GM12878 (cell line): ENCODE results near the gene GNAL. TPM values are rescaled to one million over a fixed set of nuclear protein-coding genes. Genes with fewer than 3 reads are reported as not detected.

Experiments
- ATAC-seq: fragments of 200-7000 bp; cut with Tn5 transposase; 3 replicates; pipeline ENCODE4 v1.9.1; 2020; ENCODE audit warnings: mild to moderate bottlenecking, moderate library complexity
- BruUV-seq: library from RNA; stranded (reverse); fragments of 400-500 nt; replicated peaks from 2 replicates; lab custom pipeline; 2021; lab: Mats Ljungman, UMichigan
- CTCF ChIA-PET: fragments of 300-600 bp; sonication (Branson Sonifier 250); formaldehyde crosslinking; extraction: SDS; loops from one replicate; lab custom pipeline; 2021; ENCODE audit warnings: inconsistent platforms; lab: Yijun Ruan, JAX
- POLR2A ChIA-PET: fragments of 350-600 bp; formaldehyde crosslinking; extraction: SDS; loops from one replicate; lab custom pipeline; 2021; ENCODE audit warnings: inconsistent platforms; lab: Charles Lee
- RAD21 ChIA-PET: fragments of 300-600 bp; sonication (Branson Sonifier 250); formaldehyde crosslinking; loops from one replicate; lab custom pipeline; 2023; ENCODE audit warnings: antibody characterized with exemption; ENCODE audit not compliant: unreplicated experiment; lab: Charles Lee
- SMC1A ChIA-PET: fragments of 300-600 bp; sonication (Branson Sonifier 250); formaldehyde crosslinking; loops from one replicate; lab custom pipeline; 2023; ENCODE audit not compliant: unreplicated experiment, uncharacterized antibody; lab: Charles Lee
- DNase-seq: peaks from one replicate; pipeline ENCODE4 v3.0.0-alpha.2; 2011; ENCODE audit warnings: low read depth, low spot score
- FAIRE-seq: peaks from 3 replicates; lab custom pipeline; 2011; peaks lifted over from hg19 to GRCh38; lab: Jason Lieb, UNC
- H2AFZ ChIP-seq: 2 replicates; pipeline ENCODE4 v1.6.0; 2011; ENCODE audit warnings: low read depth, low read length, control low read depth; ENCODE audit not compliant: control insufficient read depth
- H3K27ac ChIP-seq: 2 replicates; pipeline ENCODE4 v1.5.1; 2011; ENCODE audit warnings: control low read depth; ENCODE audit not compliant: control insufficient read depth, insufficient read depth
- H3K27me3 ChIP-seq, 2 experiments: replicated peaks in 1 of 2; 2 replicates each; pipeline versions ENCODE4 v1.6.0 to v1.6.1; 2011; ENCODE audit warnings: low read length in 1 of 2; ENCODE audit not compliant: control insufficient read depth in 2 of 2, insufficient read depth in 2 of 2
- H3K36me3 ChIP-seq, 2 experiments: 2 replicates each; pipeline ENCODE4 v1.5.1; 2011; ENCODE audit warnings: low read length in 1 of 2; ENCODE audit not compliant: control insufficient read depth in 2 of 2, insufficient read depth in 2 of 2
- H3K4me1 ChIP-seq: 2 replicates; pipeline ENCODE4 v1.6.1; 2011; ENCODE audit warnings: mild to moderate bottlenecking, low read length, moderate library complexity, mixed read lengths; ENCODE audit not compliant: control insufficient read depth, insufficient read depth
- H3K4me2 ChIP-seq: 2 replicates; pipeline ENCODE4 v1.6.0; 2011; ENCODE audit warnings: control low read depth; ENCODE audit not compliant: control insufficient read depth, insufficient read depth
- H3K4me3 ChIP-seq: fragments of 200-600 bp; sonication (generic); 2 replicates; pipeline ENCODE4 v1.5.1; 2016
- H3K79me2 ChIP-seq: 2 replicates; pipeline ENCODE4 v1.6.0; 2011; ENCODE audit warnings: low read length; ENCODE audit not compliant: control insufficient read depth, insufficient read depth
- H3K9ac ChIP-seq: 2 replicates; pipeline ENCODE4 v1.8.0; 2011; ENCODE audit warnings: low read length, control low read depth, mixed read lengths; ENCODE audit not compliant: control insufficient read depth, insufficient read depth
- H3K9me3 ChIP-seq: replicated peaks from 3 replicates; pipeline ENCODE4 v1.5.1; 2011; ENCODE audit warnings: mild to moderate bottlenecking, low read length; ENCODE audit not compliant: control insufficient read depth, insufficient read depth
- H4K20me1 ChIP-seq: 2 replicates; pipeline ENCODE4 v1.6.0; 2011; ENCODE audit not compliant: control insufficient read depth, insufficient read depth
- CHD2 ChIP-seq: IDR thresholded peaks from 2 replicates; pipeline ENCODE4 v1.6.1; 2011; ENCODE audit warnings: low read depth, low read length, improper control_type of control experiment, borderline replicate concordance
- DPF2 ChIP-seq: fragments of 450-650 bp; IDR thresholded peaks from 2 replicates; pipeline ENCODE4 v1.6.1; 2017; ENCODE audit warnings: mild to moderate bottlenecking
- FOXK2 ChIP-seq: fragments of 450-650 bp; IDR thresholded peaks from 2 replicates; pipeline ENCODE4 v1.6.1; 2017; ENCODE audit warnings: mild to moderate bottlenecking, moderate library complexity
- KDM1A ChIP-seq: fragments of 200-600 bp; sonication (generic); IDR thresholded peaks from 2 replicates; pipeline ENCODE4 v1.6.1; 2016; ENCODE audit warnings: borderline replicate concordance
- MTA2 ChIP-seq: fragments of 450-650 bp; IDR thresholded peaks from 2 replicates; pipeline ENCODE4 v1.6.1; 2016; ENCODE audit warnings: low read depth, mild to moderate bottlenecking, moderate library complexity
- NFIC ChIP-seq: IDR thresholded peaks from 2 replicates; pipeline ENCODE4 v1.6.1; 2012; ENCODE audit warnings: low read depth, mild to moderate bottlenecking, inconsistent platforms, low read length, moderate library complexity
- RAD21 ChIP-seq: IDR thresholded peaks from 2 replicates; pipeline ENCODE4 v1.6.1; 2011; ENCODE audit warnings: mild to moderate bottlenecking, low read depth, low read length, moderate library complexity; ENCODE audit not compliant: insufficient read depth
- ZBED1 ChIP-seq: IDR thresholded peaks from 2 replicates; pipeline ENCODE4 v1.6.1; 2016; ENCODE audit warnings: borderline replicate concordance
- WGBS: methylation state at CpG from one replicate; pipeline ENCODE4 v1.1.6; 2016; ENCODE audit warnings: low lambda C conversion rate; ENCODE audit not compliant: insufficient replicate concordance, insufficient coverage; ENCODE audit errors: missing lambda C conversion rate; 5-methylcytosine and 5-hydroxymethylcytosine counted together
- in situ Hi-C: fragments of 300-500 bp; cut with MboI; formaldehyde crosslinking; loops from 9 replicates; pipeline ENCODE4 v1.14.3; 2018; ENCODE audit warnings: mixed read lengths
- intact Hi-C: fragments of 100-400 bp; cut with micrococcal nuclease; formaldehyde crosslinking; loops from one replicate; pipeline ENCODE4 v1.14.2; 2022; ENCODE audit not compliant: unreplicated experiment
- polyA plus RNA-seq, 11 experiments: library from polyadenylated mRNA; depleted of rRNA in 4 of 11; unstranded in 6 of 11; stranded (reverse) in 5 of 11; fragments of >200 nt; fragmentation: Nextera tagmentation in 4 of 11; fragmentation: Illumina TruSeq in 1 of 11; extraction: Ambion mirVana in 4 of 11; extraction: Trizol in 1 of 11; gene quantifications; 1 replicate in 1 of 11; 2 replicates in 10 of 11; pipeline versions ENCODE4 v1.2.1 to v1.2.3, GENCODE V29; 2011 to 2016; ENCODE audit warnings: inconsistent platforms in 2 of 11, missing spikeins in 2 of 11, low read depth in 1 of 11
- total RNA-seq, 4 experiments: library from RNA; depleted of rRNA in 3 of 4; stranded (reverse); fragments of >200 nt in 3 of 4; fragmentation: Illumina TruSeq in 1 of 4; extraction: Trizol in 1 of 4; gene quantifications; 2 replicates each; pipeline versions ENCODE4 v1.2.1 to v1.2.3, GENCODE V29; 2013 to 2021
- TF ChIP-seq, protein P1 (sequence below): IDR thresholded peaks from 2 replicates; pipeline ENCODE4 v1.6.1; 2011; ENCODE audit warnings: borderline replicate concordance, low read depth, mild to moderate bottlenecking, moderate library complexity, mixed read lengths, low read length; ENCODE audit not compliant: insufficient read depth; ENCODE audit errors: extremely low read length
- TF ChIP-seq, protein P2 (sequence below): fragments of 150-350 bp; IDR thresholded peaks from 2 replicates; pipeline ENCODE4 v1.6.1; 2014; ENCODE audit warnings: mild to moderate bottlenecking, low read depth, low read length
- TF ChIP-seq, protein P3 (sequence below), 3 experiments: IDR thresholded peaks in 2 of 3; conservative IDR thresholded peaks in 1 of 3; 2 replicates each; pipeline ENCODE4 v1.5.1; 2011; ENCODE audit warnings: low read depth in 3 of 3, low read length in 3 of 3, mild to moderate bottlenecking in 3 of 3, control low read depth in 2 of 3, moderate library complexity in 2 of 3, inconsistent platforms in 1 of 3, mixed read lengths in 1 of 3; ENCODE audit not compliant: control insufficient read depth in 2 of 3, insufficient read depth in 1 of 3; ENCODE audit errors: extremely low read depth in 1 of 3

Gene GNAL
- total and polyA plus RNA-seq, 10 of the 15 experiments (the other 5 are each of a cell fraction or from before 2014, with no cell fraction given): 0.02 to 0.39 (median 0.05) TPM; not detected in 5

DNA sequence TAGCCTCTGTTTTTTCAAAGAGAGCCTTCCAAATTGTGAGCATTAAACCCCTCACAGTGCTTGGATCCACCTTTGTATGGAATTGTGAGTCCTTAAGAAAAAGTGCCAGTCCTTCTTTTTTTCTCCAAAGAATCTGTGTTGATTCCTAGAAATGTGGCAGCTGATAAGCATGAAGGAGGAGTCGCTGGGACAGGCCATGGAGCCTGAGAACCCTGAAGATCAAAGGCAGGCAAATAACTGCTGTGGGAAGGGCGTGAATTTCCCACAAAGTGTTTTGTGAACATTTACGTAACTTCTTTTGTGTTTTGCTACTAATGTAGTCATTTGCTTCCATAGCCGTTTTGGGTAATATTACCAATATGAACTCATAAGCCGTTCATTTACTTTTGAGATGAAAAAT, 134.5 kb downstream of the GNAL start (continued):
- TF ChIP-seq, protein P1, sequence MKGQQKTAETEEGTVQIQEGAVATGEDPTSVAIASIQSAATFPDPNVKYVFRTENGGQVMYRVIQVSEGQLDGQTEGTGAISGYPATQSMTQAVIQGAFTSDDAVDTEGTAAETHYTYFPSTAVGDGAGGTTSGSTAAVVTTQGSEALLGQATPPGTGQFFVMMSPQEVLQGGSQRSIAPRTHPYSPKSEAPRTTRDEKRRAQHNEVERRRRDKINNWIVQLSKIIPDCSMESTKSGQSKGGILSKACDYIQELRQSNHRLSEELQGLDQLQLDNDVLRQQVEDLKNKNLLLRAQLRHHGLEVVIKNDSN: no peak
- TF ChIP-seq, protein P2, sequence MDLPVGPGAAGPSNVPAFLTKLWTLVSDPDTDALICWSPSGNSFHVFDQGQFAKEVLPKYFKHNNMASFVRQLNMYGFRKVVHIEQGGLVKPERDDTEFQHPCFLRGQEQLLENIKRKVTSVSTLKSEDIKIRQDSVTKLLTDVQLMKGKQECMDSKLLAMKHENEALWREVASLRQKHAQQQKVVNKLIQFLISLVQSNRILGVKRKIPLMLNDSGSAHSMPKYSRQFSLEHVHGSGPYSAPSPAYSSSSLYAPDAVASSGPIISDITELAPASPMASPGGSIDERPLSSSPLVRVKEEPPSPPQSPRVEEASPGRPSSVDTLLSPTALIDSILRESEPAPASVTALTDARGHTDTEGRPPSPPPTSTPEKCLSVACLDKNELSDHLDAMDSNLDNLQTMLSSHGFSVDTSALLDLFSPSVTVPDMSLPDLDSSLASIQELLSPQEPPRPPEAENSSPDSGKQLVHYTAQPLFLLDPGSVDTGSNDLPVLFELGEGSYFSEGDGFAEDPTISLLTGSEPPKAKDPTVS: no peak
- no peak for TF ChIP-seq ZBED1

GRCh38 chr18:11826836-11827235, 137.8 kb downstream of the GNAL start:
- Histone ChIP-seq H3K4me3 (no peak overlapping the region), H3K9ac (no peak overlapping the region), H3K9me3 (no peaks in the 10 kb centered on the region), H3K36me3 (no peaks in the 10 kb centered on the region), H2AFZ (no peak overlapping the region), H3K79me2 (no peaks in the 10 kb centered on the region), H3K27ac (no peak overlapping the region), H3K4me1 (no peaks in the 10 kb centered on the region), H3K4me2 (no peak overlapping the region), H3K27me3 (no peaks in the 10 kb centered on the region), H4K20me1 (no peaks in the 10 kb centered on the region)
- no peak for ATAC-seq
- RAD21 ChIA-PET: no interaction called here
- BruUV-seq: no TSS peak
- intact Hi-C loops: no loop called here
- FAIRE-seq: no peak
- CTCF ChIA-PET: no interaction called here
- POLR2A ChIA-PET: interaction anchor here (1.0 kb wide), 1 partner anchor 14 kb away, joined by 3 read pairs; no protein-coding TSS in a partner anchor
- DNase-seq: no peak
- TF ChIP-seq FOXK2 (no peak), CHD2 (no peak), MTA2 (no peak), NFIC (no peak), KDM1A (no peak), DPF2 (no peak), RAD21 (0 out of 2 replicates have a peak, but pooled peaks have one; percentile 19)
- TF ChIP-seq, protein P3, sequence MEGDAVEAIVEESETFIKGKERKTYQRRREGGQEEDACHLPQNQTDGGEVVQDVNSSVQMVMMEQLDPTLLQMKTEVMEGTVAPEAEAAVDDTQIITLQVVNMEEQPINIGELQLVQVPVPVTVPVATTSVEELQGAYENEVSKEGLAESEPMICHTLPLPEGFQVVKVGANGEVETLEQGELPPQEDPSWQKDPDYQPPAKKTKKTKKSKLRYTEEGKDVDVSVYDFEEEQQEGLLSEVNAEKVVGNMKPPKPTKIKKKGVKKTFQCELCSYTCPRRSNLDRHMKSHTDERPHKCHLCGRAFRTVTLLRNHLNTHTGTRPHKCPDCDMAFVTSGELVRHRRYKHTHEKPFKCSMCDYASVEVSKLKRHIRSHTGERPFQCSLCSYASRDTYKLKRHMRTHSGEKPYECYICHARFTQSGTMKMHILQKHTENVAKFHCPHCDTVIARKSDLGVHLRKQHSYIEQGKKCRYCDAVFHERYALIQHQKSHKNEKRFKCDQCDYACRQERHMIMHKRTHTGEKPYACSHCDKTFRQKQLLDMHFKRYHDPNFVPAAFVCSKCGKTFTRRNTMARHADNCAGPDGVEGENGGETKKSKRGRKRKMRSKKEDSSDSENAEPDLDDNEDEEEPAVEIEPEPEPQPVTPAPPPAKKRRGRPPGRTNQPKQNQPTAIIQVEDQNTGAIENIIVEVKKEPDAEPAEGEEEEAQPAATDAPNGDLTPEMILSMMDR (IDR thresholded peaks at IDR 0.05 in 2 of 3, conservative IDR thresholded peaks at IDR 0.05 in 1 of 3; ENCODE audit: control insufficient read depth in 2 of 3, extremely low read depth in 1 of 3, insufficient read depth in 1 of 3, low read depth in 3 of 3, low read length in 3 of 3): 0 out of 6 replicates have a peak, but pooled peaks of 1 of the 3 experiments have one; percentile 14
- in situ Hi-C loops: no loop called here
- 76% methylated on average over 12 of the region's 12 CpGs for WGBS
- SMC1A ChIA-PET: no interaction called here
